Ascending aorta (tissue), 2 donors: ENCODE data around the gene BCCIP. TPM values are rescaled to one million over a fixed set of nuclear protein-coding genes. Genes with fewer than 3 reads are reported as not detected.
A peak's percentile ranks its signal among the peaks of the same experiment; 100 is the strongest.

Experiments used
- DNase-seq, 2 donors: peaks; one replicate each; pipeline ENCODE4 v3.0.0-alpha.2; 2019; ENCODE audit warnings: low spot score in 2 of 2
- H3K27ac ChIP-seq, 2 donors: fragments of 200-600 bp; sonication (generic); one replicate each; pipeline ENCODE4 v1.5.1; 2016 to 2017; ENCODE audit warnings: mild to moderate bottlenecking in 1 of 2
- H3K27me3 ChIP-seq: fragments of 200-600 bp; sonication (generic); one replicate; pipeline ENCODE4 v1.5.1; 2017
- H3K36me3 ChIP-seq, 2 donors: fragments of 200-600 bp; sonication (generic); one replicate each; pipeline ENCODE4 v1.5.1; 2016
- H3K4me1 ChIP-seq, 2 donors: fragments of 200-600 bp; sonication (generic); one replicate each; pipeline ENCODE4 v1.5.1; 2016 to 2017; ENCODE audit warnings: mild to moderate bottlenecking in 1 of 2
- H3K4me3 ChIP-seq, 2 donors: fragments of 200-600 bp; sonication (generic); one replicate each; pipeline ENCODE4 v1.5.1; 2016 to 2017; ENCODE audit warnings: mild to moderate bottlenecking in 1 of 2
- H3K9me3 ChIP-seq, 2 donors: fragments of 200-600 bp; sonication (generic); one replicate each; pipeline ENCODE4 v1.5.1; 2016
- CTCF ChIP-seq, 3 experiments: fragments of 200-600 bp in 2 of 3; fragments of 450-650 bp in 1 of 3; sonication (generic) in 2 of 3; IDR thresholded peaks; one replicate each; pipeline ENCODE4 v1.5.1; 2016 to 2019; ENCODE audit warnings: antibody characterized with exemption in 3 of 3, mild to moderate bottlenecking in 1 of 3, moderate library complexity in 1 of 3
- intact Hi-C: fragments of 100-400 bp; cut with DNase I; formaldehyde crosslinking; loops from one replicate; pipeline ENCODE4 v1.15.1; 2023
- total RNA-seq: library from RNA; depleted of rRNA; stranded (reverse); fragments of >200 nt; gene quantifications from one replicate; pipeline ENCODE4 v1.1.0, GENCODE V29; 2016

The BCCIP gene
- total RNA-seq, 1 donor from 2014 or later = 4.7 TPM

GRCh38 chr10:125815764-125816163, 7.6 kb upstream of the BCCIP start:
- H3K36me3 ChIP-seq = peaks cover 10 to 31% of the 10 kb centered on the region in 2 donors
- H3K9me3 ChIP-seq = no peaks in the 10 kb centered on the region

GRCh38 chr10:125816548-125816947, 6.8 kb upstream of the BCCIP start:
- no peaks in the 10 kb centered on the region for H3K9me3 ChIP-seq
- intact Hi-C loops = no loop called here
- TF ChIP-seq CTCF (IDR thresholded peaks at IDR 0.05) = no peak
- H3K4me3 ChIP-seq = no peak overlapping the region
- no peak for DNase-seq
- no peaks in the 10 kb centered on the region for H3K4me1 ChIP-seq
- no peak overlapping the region for H3K27ac ChIP-seq
- H3K36me3 ChIP-seq = peaks cover 7 to 24% of the 10 kb centered on the region in 2 donors
- no peaks in the 10 kb centered on the region for H3K27me3 ChIP-seq

More at GRCh38 chr10:125815764-125816163, 7.6 kb upstream of the BCCIP start:
- DNase-seq = no peak
- no peaks in the 10 kb centered on the region for H3K4me1 ChIP-seq
- H3K27me3 ChIP-seq = no peaks in the 10 kb centered on the region
- no peak for TF ChIP-seq CTCF (IDR thresholded peaks at IDR 0.05)
- intact Hi-C loops = no loop called here
- no peak overlapping the region for H3K4me3 ChIP-seq
- H3K27ac ChIP-seq = no peak overlapping the region

GRCh38 chr10:125817337-125817946, 5.9 kb upstream of the BCCIP start:
- no peak for DNase-seq
- no peak for TF ChIP-seq CTCF (IDR thresholded peaks at IDR 0.05)
- H3K27ac ChIP-seq = no peak overlapping the region
- H3K9me3 ChIP-seq = no peaks in the 10 kb centered on the region
- H3K36me3 ChIP-seq = peaks cover 7 to 24% of the 10 kb centered on the region in 2 donors
- peaks cover 0 to 7% of the 10 kb centered on the region in 2 donors for H3K4me1 ChIP-seq
- H3K4me3 ChIP-seq = no peak overlapping the region
- intact Hi-C loops = no loop called here
- H3K27me3 ChIP-seq = no peaks in the 10 kb centered on the region

GRCh38 chr10:125820701-125821100, 2.6 kb upstream of the BCCIP start:
- no peak for TF ChIP-seq CTCF (IDR thresholded peaks at IDR 0.05)
- Histone ChIP-seq H3K36me3 (peaks cover under 1 to 2% of the 10 kb centered on the region in 2 donors), H3K9me3 (no peaks in the 10 kb centered on the region), H3K4me3 (no peak overlapping the region), H3K4me1 (peaks cover 9 to 19% of the 10 kb centered on the region in 2 donors), H3K27me3 (no peaks in the 10 kb centered on the region), H3K27ac (no peak overlapping the region)
- intact Hi-C loops = no loop called here
- DNase-seq = no peak

- H3K36me3 ChIP-seq = peaks cover 12 to 19% of the 10 kb centered on the region in 2 donors
- no peaks in the 10 kb centered on the region for H3K9me3 ChIP-seq
- no peak for DNase-seq
- intact Hi-C loops = loop anchor here (2.0 kb wide), 3 partner anchors 73 to 1405 kb away; partner anchors contain the start of genes EDRF1, FANK1 and OAT
- peaks cover 9 to 19% of the 10 kb centered on the region in 2 donors for H3K4me1 ChIP-seq
- H3K27ac ChIP-seq = peak overlapping the region; percentile 79 to 81
- no peaks in the 10 kb centered on the region for H3K27me3 ChIP-seq
- H3K4me3 ChIP-seq = peak overlapping the region; percentile 76 to 81
- no peak for TF ChIP-seq CTCF (IDR thresholded peaks at IDR 0.05)
Measured at GRCh38 chr10:125823663-125824251, 411 bp downstream of the BCCIP start.
